ENCODE results near the gene AGPAT2. TPM values are rescaled to one million over a fixed set of nuclear protein-coding genes. Genes with fewer than 3 reads are reported as not detected.

Gene AGPAT2
- total RNA-seq, 1 donor from 2014 or later = 2.4 TPM

DNA sequence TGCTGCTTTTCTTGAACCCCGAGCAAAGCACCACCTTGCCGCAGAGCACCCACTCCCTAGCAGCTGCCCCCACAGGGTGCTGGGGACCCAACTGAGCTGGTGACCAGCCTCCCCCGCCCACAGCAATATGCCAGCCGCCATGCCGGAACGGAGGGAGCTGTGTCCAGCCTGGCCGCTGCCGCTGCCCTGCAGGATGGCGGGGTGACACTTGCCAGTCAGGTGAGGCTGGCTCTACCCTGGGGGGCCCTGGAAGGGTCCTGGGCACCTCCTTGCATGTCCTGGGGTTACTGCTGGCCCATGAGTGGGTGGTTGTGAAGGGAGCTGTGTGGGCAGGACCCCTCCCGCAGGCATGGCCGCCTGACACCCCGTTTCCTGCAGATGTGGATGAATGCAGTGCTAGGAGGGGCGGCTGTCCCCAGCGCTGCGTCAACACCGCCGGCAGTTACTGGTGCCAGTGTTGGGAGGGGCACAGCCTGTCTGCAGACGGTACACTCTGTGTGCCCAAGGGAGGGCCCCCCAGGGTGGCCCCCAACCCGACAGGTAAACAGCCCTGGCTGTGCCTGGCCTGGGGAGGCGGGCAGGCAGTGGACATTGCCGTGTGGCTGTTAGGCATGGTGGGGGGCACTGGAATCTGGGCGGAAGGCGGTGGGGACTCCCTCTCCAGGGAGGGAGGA, 17.3 kb downstream of the AGPAT2 start:
- peaks cover 15% of the 10 kb centered on the region for H3K27me3 ChIP-seq
- no peaks in the 10 kb centered on the region for H4K20me1 ChIP-seq (ENCODE audit: low read depth)
- Mint-ChIP-seq H3K9me3 (no peaks in the 10 kb centered on the region), H3K27ac (no peak overlapping the region), H3K27me3 (ENCODE audit: insufficient read depth, low read depth) (no peaks in the 10 kb centered on the region), H3K4me3 (no peak overlapping the region), H3K4me1 (peaks cover 4% of the 10 kb centered on the region), H3K36me3 (no peaks in the 10 kb centered on the region)
- H3K79me2 ChIP-seq (ENCODE audit: low read depth) = no peaks in the 10 kb centered on the region
- no peaks in the 10 kb centered on the region for H3K36me3 ChIP-seq
- no peak overlapping the region for H2AFZ ChIP-seq (replicated peaks)
- no peaks in the 10 kb centered on the region for H3K9me3 ChIP-seq (ENCODE audit: low read depth)
- no peak overlapping the region for H3K9ac ChIP-seq
- DNase-seq (ENCODE audit: low spot score) = no peak
- TF ChIP-seq EZH2phosphoT487 (IDR thresholded peaks at IDR 0.05) (no peak), EZH2 (IDR thresholded peaks at IDR 0.05) (no peak)
- TF ChIP-seq, protein P1, sequence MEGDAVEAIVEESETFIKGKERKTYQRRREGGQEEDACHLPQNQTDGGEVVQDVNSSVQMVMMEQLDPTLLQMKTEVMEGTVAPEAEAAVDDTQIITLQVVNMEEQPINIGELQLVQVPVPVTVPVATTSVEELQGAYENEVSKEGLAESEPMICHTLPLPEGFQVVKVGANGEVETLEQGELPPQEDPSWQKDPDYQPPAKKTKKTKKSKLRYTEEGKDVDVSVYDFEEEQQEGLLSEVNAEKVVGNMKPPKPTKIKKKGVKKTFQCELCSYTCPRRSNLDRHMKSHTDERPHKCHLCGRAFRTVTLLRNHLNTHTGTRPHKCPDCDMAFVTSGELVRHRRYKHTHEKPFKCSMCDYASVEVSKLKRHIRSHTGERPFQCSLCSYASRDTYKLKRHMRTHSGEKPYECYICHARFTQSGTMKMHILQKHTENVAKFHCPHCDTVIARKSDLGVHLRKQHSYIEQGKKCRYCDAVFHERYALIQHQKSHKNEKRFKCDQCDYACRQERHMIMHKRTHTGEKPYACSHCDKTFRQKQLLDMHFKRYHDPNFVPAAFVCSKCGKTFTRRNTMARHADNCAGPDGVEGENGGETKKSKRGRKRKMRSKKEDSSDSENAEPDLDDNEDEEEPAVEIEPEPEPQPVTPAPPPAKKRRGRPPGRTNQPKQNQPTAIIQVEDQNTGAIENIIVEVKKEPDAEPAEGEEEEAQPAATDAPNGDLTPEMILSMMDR (IDR thresholded peaks at IDR 0.05) = no peak
- H3K4me1 ChIP-seq = peaks cover 10% of the 10 kb centered on the region
- no peak overlapping the region for H3K27ac ChIP-seq
- H3K4me3 ChIP-seq = no peak overlapping the region
- H3F3A ChIP-seq (ENCODE audit: low read depth) = peaks cover 11% of the 10 kb centered on the region
- no peak overlapping the region for H3K4me2 ChIP-seq

DNA sequence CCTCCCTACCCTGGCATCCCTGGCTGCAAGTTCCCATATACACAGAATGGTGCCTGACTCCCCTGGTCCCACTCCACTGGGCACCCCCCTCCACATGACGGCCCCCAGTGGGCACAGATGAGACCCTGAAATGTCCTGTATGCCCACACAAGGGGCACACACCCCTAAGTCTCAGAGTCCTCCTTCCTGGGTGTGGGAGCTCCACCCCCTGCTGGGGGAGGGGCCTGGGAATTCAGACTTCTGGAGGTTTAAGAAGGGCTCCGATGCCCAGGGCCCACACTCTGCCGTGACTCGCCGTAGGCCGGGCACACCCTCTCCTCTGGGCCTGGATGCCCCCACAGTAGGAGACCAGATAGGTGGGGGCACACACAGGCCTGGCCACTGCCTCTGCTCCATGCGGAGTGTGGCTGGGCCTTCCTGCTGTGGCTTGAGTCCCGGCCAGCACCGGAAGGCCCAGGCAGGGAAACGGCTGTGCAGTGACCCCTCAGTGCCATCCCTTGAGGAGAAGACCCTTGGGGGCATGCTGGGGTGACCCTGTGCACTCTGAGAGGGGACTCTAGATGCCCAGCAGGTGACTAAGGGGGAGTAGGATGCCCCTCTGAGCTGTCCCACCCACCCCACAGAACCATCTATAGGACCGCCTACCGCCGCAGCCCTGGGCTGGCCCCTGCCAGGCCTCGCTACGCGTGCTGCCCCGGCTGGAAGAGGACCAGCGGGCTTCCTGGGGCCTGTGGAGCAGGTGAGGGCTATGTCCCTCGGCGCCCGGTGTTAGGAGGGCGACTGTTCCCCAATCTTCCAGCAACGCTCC, 18.1 kb downstream of the AGPAT2 start:
- Mint-ChIP-seq H3K4me3 (peak overlapping the region; percentile 38), H3K9me3 (no peaks in the 10 kb centered on the region), H3K27ac (peak overlapping the region; percentile 63), H3K4me1 (peaks cover 4% of the 10 kb centered on the region), H3K36me3 (no peaks in the 10 kb centered on the region), H3K27me3 (ENCODE audit: insufficient read depth, low read depth) (peaks cover 2% of the 10 kb centered on the region)
- DNase-seq (ENCODE audit: low spot score) = no peak
- no peak for TF ChIP-seq EZH2 (IDR thresholded peaks at IDR 0.05)
- TF ChIP-seq EZH2phosphoT487 (IDR thresholded peaks at IDR 0.05) = no peak
- TF ChIP-seq, protein P1 (IDR thresholded peaks at IDR 0.05) = no peak
- peaks cover 21% of the 10 kb centered on the region for H3K27me3 ChIP-seq
- no peaks in the 10 kb centered on the region for H3K79me2 ChIP-seq (ENCODE audit: low read depth)
- peaks cover 15% of the 10 kb centered on the region for H3F3A ChIP-seq (ENCODE audit: low read depth)
- no peak overlapping the region for H3K4me3 ChIP-seq
- no peak overlapping the region for H2AFZ ChIP-seq (replicated peaks)
- no peaks in the 10 kb centered on the region for H4K20me1 ChIP-seq (ENCODE audit: low read depth)
- no peak overlapping the region for H3K4me2 ChIP-seq
- H3K9me3 ChIP-seq (ENCODE audit: low read depth) = no peaks in the 10 kb centered on the region
- no peaks in the 10 kb centered on the region for H3K36me3 ChIP-seq
- H3K9ac ChIP-seq = no peak overlapping the region
- peaks cover 10% of the 10 kb centered on the region for H3K4me1 ChIP-seq
- no peak overlapping the region for H3K27ac ChIP-seq

DNA sequence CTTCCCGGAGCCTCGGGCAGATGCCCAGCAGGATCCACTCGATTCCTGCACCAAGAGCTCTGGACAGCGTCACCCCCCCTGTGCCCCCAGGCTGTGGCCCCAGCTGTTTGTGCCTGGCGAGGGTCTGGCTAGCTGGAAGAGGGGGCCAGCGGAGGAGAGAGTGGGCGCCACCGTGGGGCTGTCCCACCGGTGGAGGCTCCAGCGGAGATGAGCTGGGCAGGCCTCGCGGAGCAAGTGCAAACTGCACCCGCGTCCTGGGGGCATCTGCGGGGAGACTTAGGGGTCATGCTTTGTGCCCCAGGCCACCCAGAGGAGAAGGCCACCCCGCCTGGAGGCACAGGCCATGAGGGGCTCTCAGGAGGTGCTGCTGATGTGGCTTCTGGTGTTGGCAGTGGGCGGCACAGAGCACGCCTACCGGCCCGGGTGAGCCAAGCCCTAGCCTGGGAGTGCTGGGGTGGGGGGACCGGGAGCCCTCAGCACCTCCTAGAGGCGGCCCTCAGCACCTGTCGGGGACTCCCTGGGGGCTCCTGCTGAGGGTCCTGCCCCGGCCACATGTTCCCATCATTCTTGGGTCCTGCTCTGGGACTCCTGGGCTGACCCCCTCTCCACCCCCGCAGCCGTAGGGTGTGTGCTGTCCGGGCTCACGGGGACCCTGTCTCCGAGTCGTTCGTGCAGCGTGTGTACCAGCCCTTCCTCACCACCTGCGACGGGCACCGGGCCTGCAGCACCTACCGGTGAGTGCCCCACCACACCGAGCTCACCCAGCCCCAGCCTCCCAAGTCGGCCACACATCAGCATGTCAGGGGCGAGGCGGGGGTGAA, 19.1 kb downstream of the AGPAT2 start:
- no peaks in the 10 kb centered on the region for H4K20me1 ChIP-seq (ENCODE audit: low read depth)
- Mint-ChIP-seq H3K4me1 (peaks cover 4% of the 10 kb centered on the region), H3K9me3 (no peaks in the 10 kb centered on the region), H3K27ac (no peak overlapping the region), H3K4me3 (no peak overlapping the region), H3K36me3 (no peaks in the 10 kb centered on the region), H3K27me3 (ENCODE audit: insufficient read depth, low read depth) (peaks cover 2% of the 10 kb centered on the region)
- no peak overlapping the region for H3K4me2 ChIP-seq
- H3K79me2 ChIP-seq (ENCODE audit: low read depth) = no peaks in the 10 kb centered on the region
- H3K9me3 ChIP-seq (ENCODE audit: low read depth) = no peaks in the 10 kb centered on the region
- no peak for DNase-seq (ENCODE audit: low spot score)
- no peak overlapping the region for H3K9ac ChIP-seq
- no peak overlapping the region for H3K4me3 ChIP-seq
- TF ChIP-seq EZH2phosphoT487 (IDR thresholded peaks at IDR 0.05) = no peak
- TF ChIP-seq EZH2 (IDR thresholded peaks at IDR 0.05) = no peak
- TF ChIP-seq, protein P1 (IDR thresholded peaks at IDR 0.05) = no peak
- peaks cover 15% of the 10 kb centered on the region for H3F3A ChIP-seq (ENCODE audit: low read depth)
- H3K36me3 ChIP-seq = no peaks in the 10 kb centered on the region
- no peak overlapping the region for H3K27ac ChIP-seq
- no peak overlapping the region for H2AFZ ChIP-seq (replicated peaks)
- H3K4me1 ChIP-seq = peaks cover 10% of the 10 kb centered on the region
- H3K27me3 ChIP-seq = peaks cover 21% of the 10 kb centered on the region
